ENCODE results near the gene INMT.

INMT gene

DNA sequence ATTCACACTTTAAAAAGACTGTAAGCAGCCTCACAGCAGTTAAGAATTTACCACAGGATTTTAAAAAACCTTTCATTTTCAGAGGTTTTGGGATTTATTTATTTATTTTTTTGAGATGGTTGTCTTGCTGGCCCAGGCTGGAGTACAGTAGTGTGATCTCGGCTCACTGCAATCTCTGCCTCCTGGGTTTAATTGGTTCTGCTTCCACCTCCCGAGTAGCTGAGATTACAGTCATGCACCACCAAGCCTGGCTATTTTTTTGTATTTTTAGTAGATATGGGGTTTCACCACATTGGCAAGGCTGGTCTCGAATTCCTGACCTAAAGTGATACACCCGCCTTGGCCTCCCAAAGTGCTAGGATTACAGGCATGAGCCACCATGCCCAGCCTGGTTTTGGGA, 38.4 kb downstream of the INMT start:
- DNase-seq = no peak

DNA sequence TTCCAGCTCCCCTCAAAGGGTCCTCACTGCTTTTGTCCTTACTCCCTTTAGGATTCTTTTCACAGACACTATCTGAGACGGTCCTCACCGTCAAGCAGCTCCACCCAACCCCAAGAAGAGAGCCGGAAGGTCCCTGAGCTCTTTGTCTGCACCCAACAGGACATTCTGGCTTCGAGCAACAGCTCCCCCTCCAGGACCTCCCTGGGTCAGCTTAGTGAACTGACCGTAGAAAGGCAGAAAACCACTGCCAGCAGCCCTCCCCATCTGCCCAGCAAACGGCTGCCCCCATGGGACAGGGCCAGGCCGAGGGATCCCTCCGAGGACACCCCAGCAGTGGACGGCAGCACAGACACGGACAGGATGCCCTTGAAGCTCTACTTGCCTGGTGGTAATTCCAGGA, 39.2 kb downstream of the INMT start:
- DNase-seq = no peak

DNA sequence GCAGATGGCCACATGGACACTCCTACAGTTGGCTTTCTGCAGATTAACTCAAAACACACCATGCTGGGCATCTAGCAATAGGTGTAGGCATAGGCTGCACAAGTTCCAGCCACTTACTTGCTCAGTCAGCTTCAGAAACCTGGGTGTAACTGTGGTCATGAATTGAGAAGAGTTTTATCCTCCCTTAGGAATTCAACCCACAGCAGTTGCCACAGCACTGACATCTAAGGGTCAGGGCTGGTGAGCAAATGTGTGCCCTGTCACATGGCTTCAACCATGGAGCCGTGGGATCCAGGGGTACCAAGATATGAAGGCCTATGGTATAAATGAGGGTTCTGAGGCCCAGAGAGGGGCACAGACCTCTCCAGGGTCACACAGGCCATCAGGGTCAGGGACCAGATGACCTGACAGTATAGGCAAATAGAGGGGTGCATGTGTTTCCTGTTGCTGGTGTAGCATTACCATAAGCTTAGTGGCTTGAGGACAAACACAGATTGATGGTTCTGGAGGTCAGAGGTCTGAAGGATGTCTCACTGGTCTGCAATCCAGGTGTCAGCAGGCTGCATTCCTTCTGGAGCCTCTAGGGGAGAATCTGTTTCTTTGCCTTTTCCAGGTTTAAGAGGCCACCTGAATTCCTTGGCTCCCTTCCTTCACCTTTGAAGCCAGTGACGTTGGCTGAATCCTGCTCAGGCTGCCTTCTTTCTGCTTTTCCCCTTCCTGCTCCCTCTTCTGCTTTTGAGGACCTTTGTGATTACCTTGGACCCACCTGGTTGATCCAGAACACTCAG, 43.4 kb downstream of the INMT start:
- no peak for DNase-seq

DNA sequence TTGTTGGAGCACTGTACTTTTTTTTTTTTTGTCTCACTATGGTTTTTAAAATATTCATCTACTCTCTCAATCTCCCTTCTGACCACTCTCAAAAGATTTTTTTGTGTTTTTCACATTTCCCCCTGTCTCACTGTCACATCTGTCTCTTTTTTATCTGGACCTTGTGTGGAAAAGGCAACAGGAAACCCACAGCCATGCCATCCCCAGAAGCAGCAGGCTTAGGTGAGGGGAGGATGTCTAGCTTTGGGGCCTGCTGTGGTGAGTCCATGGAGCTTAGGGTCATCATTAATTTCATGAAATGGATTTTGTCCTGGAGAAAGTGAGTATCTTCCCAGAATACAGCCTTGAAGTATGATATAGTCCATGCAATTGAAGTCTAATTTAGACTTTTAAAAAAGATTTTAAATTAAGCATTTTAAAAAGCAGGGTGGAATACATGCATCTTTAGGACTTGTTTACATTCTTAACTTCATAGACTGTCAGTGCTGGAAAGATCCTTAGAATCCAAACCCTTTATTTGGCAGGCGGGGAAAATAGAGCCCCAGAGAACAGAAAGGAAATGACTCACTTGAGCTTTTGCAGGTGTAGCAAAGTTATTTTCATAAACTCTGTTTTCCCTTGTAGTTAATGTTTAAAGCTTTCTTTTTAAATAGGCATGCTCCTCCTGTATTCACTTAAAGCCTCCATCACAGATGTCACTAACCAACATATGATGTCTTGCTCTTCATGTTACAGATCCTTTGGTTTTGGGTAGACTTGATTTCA, 44.4 kb downstream of the INMT start:
- DNase-seq = no peak

DNA sequence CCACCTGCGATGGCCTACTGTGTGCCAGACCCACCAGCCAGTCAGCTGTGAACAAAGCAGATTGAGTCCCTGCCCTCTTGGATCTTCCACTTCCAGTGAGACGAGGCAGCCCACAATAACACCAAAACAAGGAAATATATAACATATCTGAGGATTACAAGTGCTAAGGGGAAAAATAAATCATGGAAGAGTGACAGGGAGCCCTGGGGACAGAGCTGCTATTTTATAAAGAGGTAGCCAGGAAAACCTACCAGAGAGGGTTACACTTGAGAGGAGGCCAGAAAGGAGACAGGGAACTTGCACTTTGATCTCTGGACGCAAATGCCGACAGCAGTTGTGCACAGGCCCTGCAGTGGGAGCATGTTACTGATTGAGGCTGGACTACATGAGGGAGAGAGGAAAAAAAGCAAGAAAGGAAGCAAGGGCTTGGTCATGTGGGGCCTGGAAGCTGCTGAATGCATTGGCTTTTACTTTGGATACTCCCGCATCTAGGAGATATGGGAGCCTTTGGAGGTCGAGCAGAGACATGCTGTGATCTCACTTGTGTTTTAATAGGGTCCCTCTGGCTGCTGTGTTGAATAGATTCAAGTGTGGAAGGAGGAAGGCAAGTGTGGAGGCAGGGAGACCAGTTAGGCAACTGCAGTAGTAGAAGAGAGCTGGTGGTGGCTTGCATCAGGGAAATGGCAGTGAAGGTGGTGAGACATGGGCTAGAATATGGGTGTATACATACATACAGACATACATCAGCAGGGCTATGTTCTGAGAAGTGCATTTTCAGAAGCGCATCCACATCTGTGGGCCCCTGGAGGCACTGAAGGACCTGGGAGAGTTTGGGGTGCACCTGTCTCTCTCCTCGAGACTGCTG, 45.5 kb downstream of the INMT start:
- no peak for DNase-seq

DNA sequence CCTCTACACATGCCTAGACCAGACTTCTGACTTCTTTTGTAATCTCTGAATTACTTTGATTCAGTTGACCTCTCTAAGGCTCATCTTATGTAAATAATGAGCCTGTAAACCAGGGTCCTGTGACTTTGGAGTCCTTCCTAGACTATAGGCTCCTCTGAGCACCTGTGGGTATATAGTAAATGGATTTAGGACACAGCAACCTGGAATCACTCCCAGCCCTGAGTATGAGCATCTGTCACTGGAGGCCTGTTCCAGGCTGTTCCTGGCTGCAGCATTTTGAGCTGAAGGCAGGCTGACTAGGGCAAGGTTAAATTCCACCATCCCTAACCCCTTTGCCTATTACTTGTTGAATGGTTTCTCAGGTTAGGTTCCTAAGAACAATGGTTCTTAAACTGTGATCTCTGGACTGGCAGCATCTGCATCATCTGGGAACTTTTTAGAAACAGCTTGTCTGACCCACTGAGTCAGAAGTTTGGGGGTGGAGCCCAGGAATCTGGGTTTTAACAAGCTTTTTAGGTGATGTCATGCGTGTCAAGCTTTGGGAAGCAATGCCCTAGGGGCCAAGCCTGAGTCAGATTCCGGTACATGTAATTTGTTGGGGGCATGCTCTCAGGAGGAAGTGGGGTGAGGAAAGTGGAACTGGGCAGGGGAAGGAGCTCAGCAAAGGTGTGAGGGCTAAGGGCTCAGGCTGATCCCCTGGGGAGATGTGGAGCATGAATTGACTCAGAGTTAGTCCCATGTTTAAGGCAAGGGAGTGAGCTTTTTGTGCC, 47.5 kb downstream of the INMT start:
- DNase-seq = no peak

DNA sequence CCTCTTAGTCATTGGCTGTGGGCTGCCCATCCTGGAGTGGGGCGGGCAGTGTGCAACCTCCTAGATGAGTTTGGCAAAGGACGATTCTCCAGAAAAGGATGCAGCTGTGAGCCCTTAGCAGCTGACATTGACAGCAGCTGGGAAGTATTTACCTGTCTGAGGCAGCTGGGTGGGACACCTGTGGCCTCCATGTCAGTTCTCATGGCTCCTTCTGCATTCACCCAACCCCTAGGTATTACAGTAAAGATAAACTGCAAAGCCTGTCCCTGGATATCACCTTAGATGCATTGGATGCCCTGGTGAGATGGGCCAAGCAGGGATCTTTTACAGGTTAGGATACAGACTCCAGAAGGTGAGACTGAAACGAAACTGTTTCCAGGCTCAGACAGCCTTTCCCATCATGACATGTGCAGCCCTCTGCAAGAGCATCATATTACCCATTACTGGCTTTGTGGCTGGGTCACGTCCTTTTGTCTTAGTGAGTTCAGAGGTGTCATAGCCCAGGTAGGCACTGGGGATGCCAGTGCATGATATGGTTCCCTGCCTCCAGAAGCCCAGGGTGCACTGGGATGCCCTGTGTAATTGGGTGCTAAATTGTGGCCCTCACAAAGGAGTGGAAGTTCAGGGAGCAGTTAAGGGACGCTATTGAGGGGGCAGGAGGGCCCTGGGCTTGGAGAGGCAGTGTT, 48.2 kb downstream of the INMT start:
- DNase-seq = no peak

DNA sequence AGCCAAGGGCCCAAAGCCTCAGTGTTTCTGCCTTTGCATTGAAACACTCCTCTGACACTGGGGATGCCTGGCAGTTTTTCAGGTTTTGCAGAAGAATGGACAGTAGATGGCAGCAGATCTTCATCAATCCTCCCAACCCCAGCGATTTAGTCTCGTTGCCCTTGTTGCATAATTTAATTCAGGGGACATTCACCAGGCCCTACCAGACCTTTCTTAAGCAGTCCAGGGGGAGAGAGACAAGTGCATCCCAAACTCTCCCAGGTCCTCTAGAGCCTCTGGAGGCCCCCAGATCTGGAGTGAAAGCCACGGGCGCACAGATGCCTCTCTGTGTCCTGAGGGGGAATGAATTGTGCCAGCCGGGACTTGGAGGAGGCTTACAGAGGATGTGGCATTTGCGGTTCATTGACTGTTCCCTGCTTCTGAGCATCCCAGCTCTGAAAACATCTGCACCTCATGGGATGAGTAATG, 48.9 kb downstream of the INMT start:
- DNase-seq = peak; percentile 61

DNA sequence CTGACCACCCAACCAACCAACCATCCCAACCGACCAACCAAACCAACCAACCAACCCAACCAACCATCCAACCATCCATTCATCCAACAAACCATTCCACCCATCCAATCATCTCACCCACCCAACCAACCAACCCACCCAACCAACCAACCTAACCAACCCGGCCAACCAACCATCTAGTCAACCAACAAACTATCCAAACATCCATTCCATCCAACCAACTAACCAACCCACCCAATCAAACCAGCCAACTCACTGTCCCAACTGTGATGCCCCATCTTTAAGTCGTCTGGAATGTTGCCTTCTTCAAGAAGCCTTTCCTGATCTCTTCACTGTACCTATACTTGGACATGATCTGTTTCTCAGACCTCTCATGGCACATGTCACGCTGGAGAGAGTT, 50.9 kb downstream of the INMT start:
- DNase-seq = no peak

DNA sequence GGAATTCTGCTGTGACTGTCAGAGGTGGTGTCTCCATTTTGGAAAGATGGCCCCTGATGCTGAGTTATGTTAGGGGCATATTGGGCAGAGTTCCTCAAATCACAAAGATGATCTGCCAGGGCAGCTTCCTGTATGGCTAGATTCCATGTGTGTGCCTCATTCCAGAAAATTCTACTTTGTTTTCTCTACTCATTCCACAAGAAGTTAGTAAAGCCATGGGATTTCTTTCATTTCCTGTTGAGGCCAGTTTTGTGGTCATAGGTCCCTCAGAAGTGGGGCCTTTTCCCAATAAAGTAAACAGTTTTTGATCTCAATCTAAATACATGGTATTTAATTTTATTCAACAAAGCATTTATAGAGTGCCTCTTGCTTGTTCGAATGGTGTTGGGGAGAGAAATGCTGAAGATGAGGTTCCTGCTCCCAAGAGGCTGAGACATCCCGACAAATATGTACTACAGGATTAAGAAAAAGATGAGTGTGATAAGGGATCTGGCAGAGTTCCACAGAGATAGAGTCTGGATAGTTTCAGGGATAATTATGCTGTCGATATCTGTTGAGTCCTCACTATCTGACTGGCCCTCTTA, 52.2 kb downstream of the INMT start:
- DNase-seq = no peak

DNA sequence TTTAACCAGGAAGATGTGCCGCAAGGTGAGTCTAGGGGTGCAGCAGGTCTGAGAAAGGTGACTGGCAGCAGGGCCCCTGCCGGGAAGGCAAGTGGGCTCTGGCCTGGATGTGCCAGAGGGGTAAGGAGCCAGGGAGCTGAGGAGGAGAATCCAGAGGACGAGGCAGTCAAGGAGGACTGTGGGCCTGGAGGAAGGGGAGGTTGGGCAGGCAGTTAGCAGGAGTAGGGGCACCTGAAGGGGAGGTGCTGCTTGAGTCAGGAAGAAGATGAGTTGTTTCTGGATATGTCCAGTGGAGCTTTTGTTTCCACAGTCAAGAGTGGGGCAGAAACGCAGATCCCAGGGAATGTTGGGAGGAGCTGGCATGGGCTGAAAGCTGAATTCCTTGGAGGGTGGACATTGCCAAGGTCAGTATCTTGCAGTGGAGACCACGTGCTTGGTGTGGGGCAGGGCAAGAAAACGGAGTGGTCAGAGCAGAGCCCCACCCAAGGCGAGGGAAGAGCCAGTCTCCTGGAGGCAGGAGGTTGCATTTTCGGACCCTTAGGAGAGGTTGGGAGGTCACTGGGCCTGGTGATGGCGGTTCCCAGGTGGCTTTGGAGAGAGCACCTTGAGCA, 53.3 kb downstream of the INMT start:
- no peak for DNase-seq

DNA sequence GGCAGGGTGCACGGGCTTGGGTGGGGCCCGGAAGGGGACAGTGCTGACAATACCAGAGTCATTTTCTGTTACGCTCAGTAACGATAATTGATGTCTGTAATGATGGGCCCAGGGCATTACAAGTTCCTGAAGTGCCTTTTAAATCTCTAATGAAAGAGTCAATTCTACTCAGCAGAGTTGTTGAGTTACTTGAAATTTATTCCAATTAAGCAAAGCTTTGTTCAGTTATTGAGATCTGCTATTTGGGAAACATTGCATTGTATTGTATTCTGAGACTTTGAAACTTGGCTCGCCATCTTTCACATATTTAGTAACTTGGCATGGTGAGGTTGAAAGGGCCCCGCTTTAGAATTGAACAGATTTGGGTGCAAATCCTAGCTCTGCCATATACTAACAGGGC, 54.0 kb downstream of the INMT start:
- DNase-seq = no peak
